ENCODE results near the gene FGGY. TPM values are rescaled to one million over a fixed set of nuclear protein-coding genes. Genes with fewer than 3 reads are reported as not detected.

FGGY gene
- total RNA-seq, 2 donors from 2014 or later: 12.4 to 17.9 TPM

DNA sequence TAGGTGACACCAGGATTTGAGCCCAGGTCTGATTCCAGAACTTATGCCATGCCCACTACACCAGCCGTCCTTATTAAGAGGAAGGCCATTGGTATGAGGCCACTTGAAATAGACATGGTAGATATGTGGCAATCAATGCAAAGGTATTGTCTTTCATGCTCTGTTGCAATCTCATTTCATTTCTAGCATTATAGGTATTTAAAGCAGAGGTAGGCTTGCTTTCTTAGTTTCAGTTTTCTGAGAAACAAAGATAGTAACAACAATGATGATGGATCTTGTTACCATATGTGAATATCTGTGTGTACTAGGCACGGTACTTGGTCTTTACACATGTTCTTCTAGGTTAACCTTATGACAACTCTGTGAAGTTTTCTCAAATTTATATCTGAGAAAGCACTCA lies 113.1 kb downstream of the FGGY start:
- Mint-ChIP-seq H3K4me1 (ENCODE audit: low read depth) (no peaks in the 10 kb centered on the region), H3K4me3 (no peak overlapping the region), H3K27me3 (ENCODE audit: low read depth) (no peaks in the 10 kb centered on the region), H3K36me3 (ENCODE audit: insufficient read depth in 2 of 2) (no peaks in the 10 kb centered on the region), H3K9me3 (no peaks in the 10 kb centered on the region), H3K27ac (peak overlapping the region; percentile 19)
- ATAC-seq (replicated peaks in 1 of 2): peak; percentile 41 to 85
- DNase-seq: no peak

DNA sequence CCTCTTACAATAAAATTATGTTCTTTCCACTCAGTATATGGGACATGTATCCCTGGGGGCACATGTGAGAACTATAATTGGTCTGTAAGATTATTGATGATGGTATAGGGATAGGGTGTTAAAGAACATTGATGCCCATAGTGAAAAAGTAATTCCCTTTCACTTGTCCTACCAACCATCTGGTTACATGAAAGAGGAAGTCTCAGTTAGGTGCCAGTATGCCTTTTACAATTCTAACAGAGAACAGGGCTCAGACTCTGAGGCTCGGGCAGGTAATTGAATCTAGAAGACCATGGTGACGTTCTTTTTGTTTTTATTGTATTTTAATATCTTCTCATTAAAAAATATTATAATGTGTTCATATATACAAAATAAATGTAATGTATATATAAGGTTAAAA lies 113.6 kb downstream of the FGGY start:
- H3K4me3 Mint-ChIP-seq: no peak overlapping the region
- H3K4me1 Mint-ChIP-seq (ENCODE audit: low read depth): no peaks in the 10 kb centered on the region
- peak overlapping the region; percentile 19 for H3K27ac Mint-ChIP-seq
- H3K27me3 Mint-ChIP-seq (ENCODE audit: low read depth): no peaks in the 10 kb centered on the region
- ATAC-seq (replicated peaks in 1 of 2): no peak
- no peak for DNase-seq
- no peaks in the 10 kb centered on the region for H3K36me3 Mint-ChIP-seq (ENCODE audit: insufficient read depth in 2 of 2)
- no peaks in the 10 kb centered on the region for H3K9me3 Mint-ChIP-seq

DNA sequence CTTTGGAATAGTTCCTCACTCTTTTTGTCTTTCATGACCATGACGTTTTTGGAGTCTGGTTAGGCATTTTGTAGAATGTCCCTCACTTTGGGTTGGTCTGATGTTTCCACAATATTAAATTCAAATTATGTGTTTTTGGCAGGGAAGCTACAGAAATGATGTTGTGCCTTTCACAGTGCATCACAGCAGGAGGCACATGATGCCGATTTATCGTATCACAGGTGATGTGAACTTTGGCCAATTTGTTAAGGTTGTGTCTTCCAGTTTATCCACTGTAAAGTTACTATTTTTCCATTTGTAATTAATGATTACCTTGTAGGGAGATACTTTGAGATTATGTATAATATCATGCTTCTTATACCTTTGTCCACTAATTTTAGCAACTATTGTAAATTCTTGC lies 114.3 kb downstream of the FGGY start:
- H3K27me3 Mint-ChIP-seq (ENCODE audit: low read depth): no peaks in the 10 kb centered on the region
- no peak for ATAC-seq (replicated peaks in 1 of 2)
- no peak overlapping the region for H3K4me3 Mint-ChIP-seq
- H3K4me1 Mint-ChIP-seq (ENCODE audit: low read depth): no peaks in the 10 kb centered on the region
- H3K36me3 Mint-ChIP-seq (ENCODE audit: insufficient read depth in 2 of 2): no peaks in the 10 kb centered on the region
- DNase-seq: no peak
- H3K9me3 Mint-ChIP-seq: no peaks in the 10 kb centered on the region
- no peak overlapping the region for H3K27ac Mint-ChIP-seq

DNA sequence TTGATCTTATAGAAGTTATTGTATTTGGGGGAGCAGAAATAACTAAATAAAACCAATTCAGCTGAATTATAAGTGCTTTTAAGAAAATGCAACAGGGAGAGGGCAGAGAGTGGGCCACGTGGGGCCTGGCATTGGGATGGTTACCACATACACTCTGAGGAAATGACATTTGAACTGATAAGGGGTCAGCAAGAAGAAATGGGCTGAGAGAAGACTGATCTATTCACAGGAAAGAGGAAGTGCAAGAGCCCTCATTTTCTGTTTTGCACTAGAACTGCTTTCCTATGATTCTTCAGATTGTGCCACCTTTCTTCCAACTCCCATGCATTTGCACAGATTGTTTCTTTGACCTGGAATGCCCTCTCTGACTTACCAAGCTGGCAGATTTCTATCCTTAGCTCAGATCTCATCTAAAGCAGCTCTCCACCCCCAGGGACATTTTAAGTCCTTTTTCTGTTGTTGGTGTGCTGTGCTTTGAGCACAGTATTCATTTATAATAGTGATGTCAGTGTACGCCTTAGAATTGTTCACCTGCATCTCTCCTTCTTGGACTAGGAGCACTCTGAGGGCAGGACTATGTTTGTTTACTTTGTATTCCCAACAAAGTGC lies 115.9 kb downstream of the FGGY start:
- no peaks in the 10 kb centered on the region for H3K27me3 Mint-ChIP-seq (ENCODE audit: low read depth)

DNA sequence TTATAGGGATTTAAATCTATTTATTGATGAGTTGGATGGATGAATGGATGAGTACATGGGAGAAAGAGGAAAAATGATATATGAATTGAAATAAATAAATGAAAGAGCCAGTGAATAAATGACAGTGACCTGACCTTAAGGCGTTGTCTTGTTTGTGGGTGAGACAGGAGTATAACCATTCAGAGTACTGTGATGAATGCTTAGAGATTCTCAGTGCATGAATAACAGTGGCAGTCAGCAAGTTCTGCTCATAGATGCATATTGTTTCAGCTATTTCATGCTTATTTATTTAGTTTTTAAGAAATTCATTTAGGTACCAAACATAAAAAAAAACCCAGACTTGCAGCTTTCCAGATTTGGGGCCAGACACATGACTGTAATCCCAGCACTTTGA lies 116.4 kb downstream of the FGGY start:
- Mint-ChIP-seq H3K27ac (no peak overlapping the region), H3K27me3 (ENCODE audit: low read depth) (no peaks in the 10 kb centered on the region), H3K4me3 (no peak overlapping the region), H3K4me1 (ENCODE audit: low read depth) (no peaks in the 10 kb centered on the region), H3K36me3 (ENCODE audit: insufficient read depth in 2 of 2) (no peaks in the 10 kb centered on the region), H3K9me3 (no peaks in the 10 kb centered on the region)
- ATAC-seq (replicated peaks in 1 of 2) (no peak), DNase-seq (no peak)

More for the DNA sequence above, 115.9 kb downstream of the FGGY start:
- DNase-seq (no peak), ATAC-seq (replicated peaks in 1 of 2) (no peak)
- no peak overlapping the region for H3K4me3 Mint-ChIP-seq
- H3K27ac Mint-ChIP-seq: no peak overlapping the region
- H3K4me1 Mint-ChIP-seq (ENCODE audit: low read depth): no peaks in the 10 kb centered on the region
- no peaks in the 10 kb centered on the region for H3K9me3 Mint-ChIP-seq
- H3K36me3 Mint-ChIP-seq (ENCODE audit: insufficient read depth in 2 of 2): no peaks in the 10 kb centered on the region

DNA sequence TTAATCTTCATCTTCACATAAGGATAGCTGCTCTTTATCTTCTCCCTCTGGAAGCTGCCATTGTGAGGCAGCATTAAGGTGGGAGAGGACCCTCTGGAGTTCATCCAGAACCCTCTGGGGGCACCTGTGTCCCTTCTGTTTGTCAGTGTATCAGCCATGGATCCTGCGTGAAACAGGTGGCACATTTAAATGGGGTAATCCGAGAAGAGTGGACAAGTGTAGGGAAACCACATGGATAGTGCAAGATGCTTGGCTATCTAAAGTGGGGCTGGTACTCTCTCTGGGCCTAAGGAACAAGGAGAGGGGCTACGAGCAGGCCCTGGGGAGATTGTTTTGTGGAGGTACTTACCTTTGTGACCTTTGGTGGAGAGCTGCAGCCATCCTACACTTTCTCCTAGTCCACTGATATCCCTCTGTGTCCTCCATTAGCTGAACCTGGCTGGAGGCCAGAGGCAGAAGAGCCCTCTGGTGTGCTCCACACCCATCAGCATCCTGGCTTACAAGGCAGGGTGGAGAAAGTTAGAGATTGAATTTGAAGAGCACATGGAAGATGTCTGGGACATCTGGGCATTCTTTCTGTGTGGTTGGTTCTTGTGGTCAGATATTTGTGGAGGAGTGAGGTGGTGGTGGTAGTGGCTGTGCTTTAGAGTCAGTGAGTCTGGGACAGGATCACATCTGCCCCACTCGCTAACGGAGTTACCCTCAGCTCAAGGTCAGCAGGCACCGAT lies 117.7 kb downstream of the FGGY start:
- no peak overlapping the region for H3K27ac Mint-ChIP-seq
- H3K9me3 Mint-ChIP-seq: no peaks in the 10 kb centered on the region

DNA sequence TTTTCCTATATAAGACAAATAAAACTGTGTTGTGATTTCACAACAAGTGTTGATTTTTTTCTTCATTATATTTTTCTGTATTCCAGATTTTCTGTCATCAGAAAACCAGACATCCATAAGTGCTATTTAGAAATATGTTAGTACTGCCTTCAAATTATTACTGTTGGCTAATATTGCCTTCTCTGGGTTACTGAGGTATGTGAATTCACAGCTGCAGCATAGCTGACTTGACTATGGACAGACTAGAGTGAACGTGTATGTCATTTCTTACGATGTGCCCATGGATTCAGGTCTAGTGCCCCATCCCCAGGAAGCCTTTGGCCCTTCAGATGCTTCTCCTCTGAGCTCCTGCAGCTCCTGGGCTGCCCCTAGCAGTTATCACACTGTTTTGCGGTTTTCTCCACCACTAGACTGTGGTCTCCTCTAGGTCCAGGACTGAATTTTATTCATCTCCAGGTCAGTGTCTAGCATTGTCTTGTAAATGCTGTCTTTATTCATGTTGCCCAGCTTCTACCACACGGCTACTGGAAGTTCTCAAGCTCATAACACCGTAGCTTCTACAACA lies 118.5 kb downstream of the FGGY start:
- Mint-ChIP-seq H3K4me1 (ENCODE audit: low read depth) (no peaks in the 10 kb centered on the region), H3K9me3 (no peaks in the 10 kb centered on the region), H3K27me3 (ENCODE audit: low read depth) (no peaks in the 10 kb centered on the region), H3K4me3 (no peak overlapping the region), H3K27ac (no peak overlapping the region), H3K36me3 (ENCODE audit: insufficient read depth in 2 of 2) (no peaks in the 10 kb centered on the region)
- no peak for DNase-seq
- ATAC-seq (replicated peaks in 1 of 2): no peak

More for the DNA sequence above, 117.7 kb downstream of the FGGY start:
- Mint-ChIP-seq H3K36me3 (ENCODE audit: insufficient read depth in 2 of 2) (no peaks in the 10 kb centered on the region), H3K27me3 (ENCODE audit: low read depth) (no peaks in the 10 kb centered on the region), H3K4me3 (no peak overlapping the region), H3K4me1 (ENCODE audit: low read depth) (no peaks in the 10 kb centered on the region)
- no peak for ATAC-seq (replicated peaks in 1 of 2)
- DNase-seq: no peak

DNA sequence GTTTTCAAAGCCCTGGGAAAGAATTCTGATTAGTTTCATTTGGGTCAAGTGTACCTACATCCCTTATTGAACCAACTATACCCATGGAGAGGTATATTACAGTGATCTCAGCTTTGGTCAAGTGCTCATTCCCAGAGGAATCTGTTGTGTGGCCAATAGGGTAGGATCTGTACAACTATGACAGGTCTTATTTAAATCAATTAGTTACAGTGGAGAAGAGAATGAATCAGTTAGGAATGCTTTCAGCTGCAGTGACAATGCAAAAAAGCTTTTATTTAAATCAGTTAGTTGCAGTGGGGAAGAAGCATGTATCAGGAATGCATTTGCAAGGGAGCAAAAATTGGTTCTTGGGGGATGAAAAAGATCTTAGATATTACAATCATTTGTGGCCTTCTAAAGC lies 119.0 kb downstream of the FGGY start:
- H3K36me3 Mint-ChIP-seq (ENCODE audit: insufficient read depth in 2 of 2): no peaks in the 10 kb centered on the region
- H3K4me1 Mint-ChIP-seq (ENCODE audit: low read depth): no peaks in the 10 kb centered on the region
- H3K9me3 Mint-ChIP-seq: no peaks in the 10 kb centered on the region
- H3K4me3 Mint-ChIP-seq: no peak overlapping the region
- H3K27me3 Mint-ChIP-seq (ENCODE audit: low read depth): no peaks in the 10 kb centered on the region
- no peak overlapping the region for H3K27ac Mint-ChIP-seq
- DNase-seq: no peak
- no peak for ATAC-seq (replicated peaks in 1 of 2)

DNA sequence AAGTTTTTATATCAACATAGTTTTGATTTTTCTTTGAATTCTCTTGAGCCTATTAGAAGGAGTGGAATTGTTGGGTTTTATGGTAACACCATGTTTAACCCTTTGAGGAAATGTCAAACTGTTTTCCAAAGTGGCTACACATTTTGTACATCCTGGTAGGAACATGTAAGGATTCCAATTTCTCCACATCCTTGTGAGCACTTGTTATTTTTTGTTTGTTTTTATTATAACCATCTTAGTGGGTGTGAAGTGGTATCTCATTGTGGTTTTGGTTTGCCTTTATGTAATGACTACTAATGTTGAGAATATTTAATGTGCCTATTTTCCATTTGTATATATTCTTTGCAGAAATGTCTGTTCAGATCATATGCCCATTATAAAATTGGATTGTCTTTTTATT lies 120.5 kb downstream of the FGGY start:
- H3K9me3 Mint-ChIP-seq: no peaks in the 10 kb centered on the region
- H3K4me1 Mint-ChIP-seq (ENCODE audit: low read depth): no peaks in the 10 kb centered on the region
- ATAC-seq (replicated peaks in 1 of 2) (no peak), DNase-seq (no peak)
- H3K27me3 Mint-ChIP-seq (ENCODE audit: low read depth): no peaks in the 10 kb centered on the region
- H3K27ac Mint-ChIP-seq: no peak overlapping the region
- no peaks in the 10 kb centered on the region for H3K36me3 Mint-ChIP-seq (ENCODE audit: insufficient read depth in 2 of 2)
- H3K4me3 Mint-ChIP-seq: no peak overlapping the region

DNA sequence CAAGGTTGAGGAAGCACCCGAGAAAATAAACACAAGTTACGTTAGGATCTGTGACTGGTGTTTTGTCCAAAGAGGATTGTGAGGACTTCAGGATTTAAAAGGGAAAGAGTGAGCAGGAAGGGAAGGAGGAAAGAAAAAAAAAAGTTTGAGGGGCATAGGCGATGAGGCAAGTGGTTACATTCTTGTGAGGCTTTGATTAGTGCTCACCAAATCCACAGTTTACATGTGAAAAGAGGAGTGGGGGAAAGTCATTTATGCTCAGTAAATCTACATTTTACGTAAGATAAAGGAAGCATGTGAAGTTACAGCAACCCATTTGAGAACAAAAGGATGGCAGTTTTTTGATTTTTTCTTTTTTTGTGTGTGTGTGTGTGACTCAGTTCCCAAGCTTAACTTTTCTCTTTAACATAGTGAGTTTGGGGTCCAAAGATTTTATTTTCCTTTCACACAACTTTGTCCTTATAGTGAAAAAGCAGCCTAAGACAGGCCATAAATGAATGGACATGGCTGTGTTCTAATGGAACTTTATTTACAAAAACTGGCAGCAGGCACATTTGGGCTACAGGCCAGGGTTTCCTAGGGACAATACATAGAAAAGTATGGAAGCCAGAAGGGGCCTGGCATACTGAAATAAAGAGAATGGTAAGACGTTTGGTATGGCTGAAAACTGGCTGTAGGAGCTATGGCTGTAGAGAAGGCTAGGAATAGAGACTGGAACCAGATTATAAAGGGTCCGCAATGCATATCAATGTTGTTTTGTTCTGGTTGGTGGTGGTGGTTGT lies 121.7 kb downstream of the FGGY start:
- Mint-ChIP-seq H3K27me3 (ENCODE audit: low read depth) (no peaks in the 10 kb centered on the region), H3K9me3 (no peaks in the 10 kb centered on the region), H3K36me3 (ENCODE audit: insufficient read depth in 2 of 2) (no peaks in the 10 kb centered on the region), H3K4me3 (no peak overlapping the region), H3K27ac (no peak overlapping the region), H3K4me1 (ENCODE audit: low read depth) (no peaks in the 10 kb centered on the region)
- no peak for ATAC-seq (replicated peaks in 1 of 2)
- no peak for DNase-seq

DNA sequence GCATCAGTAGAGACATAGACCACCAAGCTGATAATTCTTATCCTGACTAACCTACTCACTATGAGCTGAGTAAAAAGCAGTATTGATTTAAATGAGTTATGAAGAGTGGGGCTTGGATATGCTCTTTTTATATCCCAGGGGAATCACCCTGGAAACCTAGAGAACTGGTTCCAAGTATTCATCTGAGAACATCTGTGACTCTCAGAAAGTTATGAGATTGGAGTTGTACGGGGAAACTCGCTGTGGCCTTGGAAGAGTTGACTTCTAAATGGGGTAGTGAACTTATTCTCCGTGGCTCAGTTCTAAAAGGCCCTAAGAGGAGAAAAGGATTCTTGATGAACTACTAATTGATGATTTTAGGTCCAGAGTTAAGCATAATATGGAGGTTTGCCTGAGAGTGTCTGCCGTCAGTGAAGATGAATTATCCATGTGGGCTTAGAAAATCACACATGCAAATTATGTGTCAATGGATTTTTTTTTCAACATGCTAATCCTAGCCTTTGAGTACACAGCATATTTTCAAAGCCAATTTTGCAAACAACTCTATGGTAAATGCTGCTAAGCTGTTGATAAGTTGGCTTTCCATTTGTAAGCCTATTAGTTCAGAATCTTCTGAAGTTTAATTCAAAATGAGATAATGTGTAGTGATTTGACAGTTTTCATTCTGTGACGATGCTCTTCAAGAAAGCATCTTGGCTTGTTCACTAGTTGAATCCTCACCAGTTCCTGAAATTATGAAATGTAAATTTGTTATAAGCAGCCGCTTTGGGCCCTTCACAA lies 122.7 kb downstream of the FGGY start:
- DNase-seq (no peak), ATAC-seq (replicated peaks in 1 of 2) (no peak)

DNA sequence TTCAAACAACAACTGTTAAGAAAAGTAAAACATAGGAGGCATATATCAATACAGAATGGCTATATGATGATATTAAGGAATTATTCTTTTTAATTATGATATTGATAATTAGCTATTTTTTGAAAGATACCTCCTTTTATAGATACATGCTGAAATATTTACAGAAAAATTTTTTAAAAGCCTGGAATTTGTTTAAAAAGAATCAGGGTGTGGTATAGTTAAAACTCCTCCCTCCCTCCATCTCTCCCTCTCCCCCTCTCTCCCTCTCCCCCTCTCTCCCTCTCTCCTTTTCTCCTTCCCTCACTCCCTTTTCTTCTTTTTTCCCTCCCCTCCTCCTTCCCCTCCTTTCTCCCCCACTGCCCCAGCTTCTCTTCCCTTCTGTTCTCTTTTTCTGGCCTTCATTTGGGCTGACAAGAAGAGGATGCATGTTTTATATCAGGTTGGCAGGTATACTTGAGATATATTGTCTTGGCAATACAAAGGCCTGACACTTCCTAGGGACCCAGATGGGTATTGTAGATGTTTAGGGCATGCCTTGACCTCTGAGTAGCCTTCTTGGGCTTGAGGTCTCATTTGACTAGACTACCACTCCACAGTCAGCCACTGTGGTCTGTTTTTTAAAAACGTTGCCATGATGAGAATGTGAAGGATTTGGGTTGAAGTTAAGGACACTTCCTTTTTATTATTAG lies 124.5 kb downstream of the FGGY start:
- H3K27ac Mint-ChIP-seq: no peak overlapping the region
- no peaks in the 10 kb centered on the region for H3K4me1 Mint-ChIP-seq (ENCODE audit: low read depth)
- no peak for DNase-seq

More for the DNA sequence above, 122.7 kb downstream of the FGGY start:
- Mint-ChIP-seq H3K36me3 (ENCODE audit: insufficient read depth in 2 of 2) (no peaks in the 10 kb centered on the region), H3K27ac (no peak overlapping the region), H3K4me1 (ENCODE audit: low read depth) (no peaks in the 10 kb centered on the region), H3K4me3 (no peak overlapping the region), H3K9me3 (no peaks in the 10 kb centered on the region), H3K27me3 (ENCODE audit: low read depth) (no peaks in the 10 kb centered on the region)

More for the DNA sequence above, 124.5 kb downstream of the FGGY start:
- Mint-ChIP-seq H3K27me3 (ENCODE audit: low read depth) (no peaks in the 10 kb centered on the region), H3K36me3 (ENCODE audit: insufficient read depth in 2 of 2) (no peaks in the 10 kb centered on the region), H3K4me3 (no peak overlapping the region), H3K9me3 (no peaks in the 10 kb centered on the region)
- ATAC-seq (replicated peaks in 1 of 2): no peak
